Activated gamma-delta T cell (primary cell): ENCODE results near the gene ALPG.
"Not testable (repeated sequence)": the region's sequence is repeated elsewhere in the genome, so short reads cannot be mapped to it uniquely, and the experiment has no call there.

ENCODE experiments used
- DNase-seq: peaks from one replicate; lab custom pipeline; 2025; lab: John Stamatoyannopoulos, UW

The ALPG gene

GRCh38 chr2:232440220-232441018 lies 33.8 kb downstream of the ALPG start:
- peak; percentile 43 for DNase-seq

- no peak for DNase-seq
Observed at GRCh38 chr2:232441147-232441651, 34.6 kb downstream of the ALPG start.

GRCh38 chr2:232441922-232442321 lies 35.3 kb downstream of the ALPG start:
- not testable (repeated sequence) for DNase-seq

- not testable (repeated sequence) for DNase-seq
Observed at GRCh38 chr2:232442431-232442830, 35.8 kb downstream of the ALPG start.

- DNase-seq: not testable (repeated sequence)
Observed at GRCh38 chr2:232443047-232443446, 36.4 kb downstream of the ALPG start.

GRCh38 chr2:232443669-232444408 lies 37.2 kb downstream of the ALPG start:
- DNase-seq: not testable (repeated sequence)

GRCh38 chr2:232444409-232445148 lies 37.9 kb downstream of the ALPG start:
- DNase-seq: no peak

- not testable (repeated sequence) for DNase-seq
Observed at GRCh38 chr2:232445149-232445885, 38.7 kb downstream of the ALPG start.

- DNase-seq: not testable (repeated sequence)
Observed at GRCh38 chr2:232446266-232446777, 39.7 kb downstream of the ALPG start.

GRCh38 chr2:232447091-232447620 lies 40.5 kb downstream of the ALPG start:
- DNase-seq: no peak

- DNase-seq: no peak
Observed at GRCh38 chr2:232447638-232448303, 41.1 kb downstream of the ALPG start.

- no peak for DNase-seq
Observed at GRCh38 chr2:232448304-232448690, 41.7 kb downstream of the ALPG start.

- no peak for DNase-seq
Observed at GRCh38 chr2:232449964-232450363, 43.3 kb downstream of the ALPG start.

- DNase-seq: not testable (repeated sequence)
Observed at GRCh38 chr2:232451645-232452044, 45.0 kb downstream of the ALPG start.

GRCh38 chr2:232454630-232455029 lies 48.0 kb downstream of the ALPG start:
- no peak for DNase-seq

GRCh38 chr2:232455426-232456255 lies 49.0 kb downstream of the ALPG start, which contains the start of gene ALPI:
ALPI (plus strand) TSS chr2:232456153; CDS start chr2:232456200, 47 bp downstream.
- no peak for DNase-seq

- DNase-seq: no peak
Observed at GRCh38 chr2:232456296-232457120, 49.9 kb downstream of the ALPG start.
